CD14-positive monocyte (primary cell): ENCODE data around the gene EN2. TPM values are rescaled to one million over a fixed set of nuclear protein-coding genes. Genes with fewer than 3 reads are reported as not detected.

Source experiments
- DNase-seq, 3 donors: peaks; one replicate each; pipeline ENCODE4 v3.0.0-alpha.2; 2011 to 2022
- H2AFZ ChIP-seq: 2 replicates; pipeline ENCODE4 v1.6.0; 2012; ENCODE audit warnings: mild to moderate bottlenecking, low read depth, low read length, inconsistent platforms; ENCODE audit not compliant: insufficient read depth, poor library complexity, severe bottlenecking
- H3K27ac ChIP-seq, 2 donors: 1 replicate in 1 of 2; 2 replicates in 1 of 2; pipeline ENCODE4 v1.5.1; 2012 to 2013; ENCODE audit warnings: low read length in 2 of 2, control low read depth in 1 of 2, inconsistent platforms in 1 of 2, low read depth in 1 of 2, mild to moderate bottlenecking in 1 of 2
- H3K27me3 ChIP-seq, 2 donors: one replicate each; pipeline versions ENCODE4 v1.6.0 to v1.6.1; 2011 to 2013; ENCODE audit warnings: low read length in 2 of 2; ENCODE audit not compliant: control insufficient read depth in 2 of 2, insufficient read depth in 2 of 2
- H3K36me3 ChIP-seq, 2 donors: replicated peaks in 1 of 2; 1 replicate in 1 of 2; 2 replicates in 1 of 2; pipeline versions ENCODE4 v1.5.1 to v1.6.1; 2012 to 2013; ENCODE audit warnings: low read length in 2 of 2, control low read depth in 1 of 2, inconsistent platforms in 1 of 2, mild to moderate bottlenecking in 1 of 2; ENCODE audit not compliant: insufficient read depth in 2 of 2, control insufficient read depth in 1 of 2
- H3K4me1 ChIP-seq, 2 donors: 1 replicate in 1 of 2; 2 replicates in 1 of 2; pipeline versions ENCODE4 v1.5.1 to v1.6.1; 2012 to 2013; ENCODE audit warnings: low read length in 2 of 2, control low read depth in 1 of 2, inconsistent platforms in 1 of 2, mild to moderate bottlenecking in 1 of 2, moderate library complexity in 1 of 2; ENCODE audit not compliant: insufficient read depth in 2 of 2, control insufficient read depth in 1 of 2
- H3K4me2 ChIP-seq: replicated peaks from 2 replicates; pipeline ENCODE3; 2012; ENCODE audit warnings: low read length, moderate library complexity, mild to moderate bottlenecking; ENCODE audit not compliant: poor library complexity, severe bottlenecking; ENCODE audit errors: extremely low read depth
- H3K4me3 ChIP-seq, 3 experiments: fragments of 200-600 bp in 1 of 3; sonication (generic) in 1 of 3; replicated peaks in 1 of 3; 1 replicate in 2 of 3; 2 replicates in 1 of 3; pipeline ENCODE4 v1.5.1; 2011 to 2013; ENCODE audit warnings: low read length in 3 of 3, mild to moderate bottlenecking in 3 of 3, control low read depth in 2 of 3, low read depth in 2 of 3, inconsistent platforms in 1 of 3, moderate library complexity in 1 of 3
- H3K79me2 ChIP-seq: 2 replicates; pipeline ENCODE4 v1.6.0; 2012; ENCODE audit warnings: mild to moderate bottlenecking, control low read depth, inconsistent platforms, low read length, moderate library complexity; ENCODE audit not compliant: insufficient read depth
- H3K9ac ChIP-seq: 2 replicates; pipeline ENCODE4 v1.6.0; 2017; ENCODE audit warnings: low read length, mild to moderate bottlenecking; ENCODE audit not compliant: insufficient read depth, poor library complexity, severe bottlenecking
- H3K9me3 ChIP-seq, 2 donors: replicated peaks in 1 of 2; 1 replicate in 1 of 2; 2 replicates in 1 of 2; pipeline versions ENCODE4 v1.5.1 to v1.6.1; 2012 to 2013; ENCODE audit warnings: low read length in 2 of 2, control low read depth in 1 of 2; ENCODE audit not compliant: control insufficient read depth in 1 of 2, insufficient read depth in 1 of 2
- H4K20me1 ChIP-seq: 2 replicates; pipeline ENCODE4 v1.6.0; 2012; ENCODE audit warnings: mild to moderate bottlenecking, low read length, control low read depth, moderate library complexity; ENCODE audit not compliant: insufficient read depth
- H3K27ac Mint-ChIP-seq, 7 donors: one replicate each; pipeline ENCODE4 v1.8.0; 2020; ENCODE audit warnings: mild to moderate bottlenecking in 7 of 7, mixed read lengths in 7 of 7, moderate library complexity in 6 of 7, inconsistent platforms in 2 of 7
- H3K27me3 Mint-ChIP-seq, 3 donors: one replicate each; pipeline ENCODE4 v1.8.0; 2021 to 2022; ENCODE audit warnings: low read depth in 3 of 3, mild to moderate bottlenecking in 3 of 3, mixed read lengths in 3 of 3, moderate library complexity in 3 of 3, inconsistent platforms in 1 of 3
- H3K36me3 Mint-ChIP-seq, 2 donors: one replicate each; pipeline ENCODE4 v1.8.0; 2020; ENCODE audit warnings: mixed read lengths in 2 of 2, inconsistent platforms in 1 of 2, mild to moderate bottlenecking in 1 of 2
- H3K4me1 Mint-ChIP-seq: one replicate; pipeline ENCODE4 v1.8.0; 2020; ENCODE audit warnings: mild to moderate bottlenecking, mixed read lengths
- H3K4me3 Mint-ChIP-seq, 2 donors: one replicate each; pipeline ENCODE4 v1.8.0; 2020; ENCODE audit warnings: mild to moderate bottlenecking in 2 of 2, mixed read lengths in 2 of 2, moderate library complexity in 1 of 2
- H3K9me3 Mint-ChIP-seq, 7 donors: one replicate each; pipeline ENCODE4 v1.8.0; 2020 to 2022; ENCODE audit warnings: mixed read lengths in 7 of 7, mild to moderate bottlenecking in 6 of 7, moderate library complexity in 6 of 7, inconsistent platforms in 2 of 7
- WGBS: methylation state at CpG from one replicate; pipeline ENCODE4 v1.1.5; 2013; ENCODE audit warnings: missing lambda C conversion rate; ENCODE audit not compliant: insufficient coverage; 5-methylcytosine and 5-hydroxymethylcytosine counted together
- intact Hi-C, 2 donors: fragments of 100-400 bp; cut with micrococcal nuclease; formaldehyde crosslinking; loops; one replicate each; pipeline versions ENCODE4 v1.15.0 to v1.15.1; 2023
- polyA plus RNA-seq, 3 donors: library from polyadenylated mRNA; depleted of rRNA in 1 of 3; unstranded in 2 of 3; stranded (reverse) in 1 of 3; fragments of 300-500 nt in 2 of 3; fragments of >200 nt in 1 of 3; fragmentation: Illumina TruSeq in 2 of 3; gene quantifications; 1 replicate in 2 of 3; 2 replicates in 1 of 3; pipeline ENCODE4 v1.2.3, GENCODE V29; 2012 to 2021
- TF ChIP-seq, protein P1 (sequence below): fragments of 200-600 bp; IDR thresholded peaks from one replicate; pipeline ENCODE4 v1.8.0; 2022; ENCODE audit warnings: antibody characterized with exemption, mild to moderate bottlenecking

The EN2 gene
- polyA plus RNA-seq, 3 donors, result not detected

DNA sequence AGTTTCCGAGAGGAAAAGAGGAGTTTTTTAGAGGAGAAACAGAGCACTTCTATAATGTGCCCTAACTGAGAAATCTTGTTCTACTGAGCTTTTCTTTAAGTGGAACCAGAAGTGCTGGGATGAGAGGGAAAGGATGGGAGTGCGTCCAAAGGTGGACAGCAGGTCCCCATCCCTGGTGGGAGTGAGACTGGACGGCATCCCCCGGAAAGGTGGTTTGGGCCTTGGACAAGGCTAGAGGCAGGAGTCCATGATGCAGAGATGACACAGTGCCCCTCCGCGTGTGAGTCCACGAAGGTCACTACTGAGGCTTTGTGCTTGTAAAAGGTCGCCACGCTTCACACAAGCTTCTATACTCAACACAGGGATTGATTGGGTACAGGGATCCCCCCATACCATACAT is 6.1 kb upstream of the EN2 start:
- H3K9ac ChIP-seq, result no peak overlapping the region
- H2AFZ ChIP-seq, result no peak overlapping the region
- peaks cover 92 to 99% (median 96%) of the 10 kb centered on the region in 3 donors for H3K27me3 Mint-ChIP-seq
- H3K4me1 Mint-ChIP-seq, result peaks cover 22% of the 10 kb centered on the region
- H3K36me3 Mint-ChIP-seq, result peaks cover 0 to 9% of the 10 kb centered on the region in 2 donors
- H3K27ac Mint-ChIP-seq, result no peak overlapping the region
- DNase-seq, result no peak
- H3K9me3 ChIP-seq, result peaks cover 8 to 70% of the 10 kb centered on the region in 2 donors
- peaks cover 0 to 45% (median 21%) of the 10 kb centered on the region in 7 donors for H3K9me3 Mint-ChIP-seq
- peak overlapping the region in 1 of 2 donors; percentile 80 for H3K4me3 Mint-ChIP-seq
- no peak overlapping the region for H3K4me3 ChIP-seq
- H3K27ac ChIP-seq, result no peak overlapping the region
- 4% methylated on average over 4 of the region's 9 CpGs for WGBS
- H3K4me2 ChIP-seq, result no peak overlapping the region
- TF ChIP-seq, protein P1, sequence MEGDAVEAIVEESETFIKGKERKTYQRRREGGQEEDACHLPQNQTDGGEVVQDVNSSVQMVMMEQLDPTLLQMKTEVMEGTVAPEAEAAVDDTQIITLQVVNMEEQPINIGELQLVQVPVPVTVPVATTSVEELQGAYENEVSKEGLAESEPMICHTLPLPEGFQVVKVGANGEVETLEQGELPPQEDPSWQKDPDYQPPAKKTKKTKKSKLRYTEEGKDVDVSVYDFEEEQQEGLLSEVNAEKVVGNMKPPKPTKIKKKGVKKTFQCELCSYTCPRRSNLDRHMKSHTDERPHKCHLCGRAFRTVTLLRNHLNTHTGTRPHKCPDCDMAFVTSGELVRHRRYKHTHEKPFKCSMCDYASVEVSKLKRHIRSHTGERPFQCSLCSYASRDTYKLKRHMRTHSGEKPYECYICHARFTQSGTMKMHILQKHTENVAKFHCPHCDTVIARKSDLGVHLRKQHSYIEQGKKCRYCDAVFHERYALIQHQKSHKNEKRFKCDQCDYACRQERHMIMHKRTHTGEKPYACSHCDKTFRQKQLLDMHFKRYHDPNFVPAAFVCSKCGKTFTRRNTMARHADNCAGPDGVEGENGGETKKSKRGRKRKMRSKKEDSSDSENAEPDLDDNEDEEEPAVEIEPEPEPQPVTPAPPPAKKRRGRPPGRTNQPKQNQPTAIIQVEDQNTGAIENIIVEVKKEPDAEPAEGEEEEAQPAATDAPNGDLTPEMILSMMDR, result no peak
- H3K36me3 ChIP-seq, result no peaks in the 10 kb centered on the region
- H3K79me2 ChIP-seq, result no peaks in the 10 kb centered on the region
- H4K20me1 ChIP-seq, result no peaks in the 10 kb centered on the region
- peaks cover 6 to 12% of the 10 kb centered on the region in 2 donors for H3K4me1 ChIP-seq
- H3K27me3 ChIP-seq, result peaks cover 91 to 99% of the 10 kb centered on the region in 2 donors
- intact Hi-C loops, result no loop called here

DNA sequence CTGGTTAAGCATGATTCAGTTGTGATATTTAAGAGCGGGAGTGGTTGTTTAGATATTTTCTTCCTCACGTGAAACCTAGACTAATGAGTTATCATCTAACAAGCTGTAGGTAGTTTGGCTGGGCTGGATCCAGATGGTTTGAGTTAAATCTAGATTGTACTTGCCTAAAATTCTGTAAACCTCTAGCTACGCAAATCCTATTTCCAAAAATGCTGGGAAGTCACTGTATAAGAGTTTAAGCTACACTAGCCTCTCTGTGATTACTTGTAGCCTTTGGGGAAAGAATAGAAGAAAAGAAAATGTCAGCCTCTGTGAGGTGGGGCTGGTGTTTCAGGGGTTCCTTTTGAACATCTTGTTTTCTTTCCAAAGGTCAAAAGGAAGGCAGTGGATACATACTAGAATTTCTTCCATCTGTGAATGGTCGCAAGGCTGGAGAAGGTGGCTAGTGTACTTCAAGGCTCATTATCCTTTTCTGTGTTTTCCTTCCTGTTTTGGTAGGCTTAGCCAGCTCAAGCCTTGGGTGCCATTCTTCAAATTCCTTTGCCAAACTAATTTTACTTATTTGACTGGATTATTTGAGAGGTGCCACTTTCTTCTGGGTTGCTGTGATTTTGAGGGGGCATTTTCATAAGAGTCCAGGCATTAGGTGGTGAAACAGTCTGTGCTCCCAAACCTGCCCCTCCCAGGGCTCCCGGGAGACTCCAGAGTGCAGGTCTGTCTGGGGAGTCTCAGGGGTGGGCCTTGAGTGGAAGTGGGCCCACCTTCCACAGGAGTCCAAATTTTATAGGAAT is 5.2 kb upstream of the EN2 start:
- peaks cover 8 to 67% of the 10 kb centered on the region in 2 donors for H3K9me3 ChIP-seq
- intact Hi-C loops, result no loop called here
- no peak overlapping the region for H2AFZ ChIP-seq
- no peak overlapping the region for H3K9ac ChIP-seq
- WGBS, result no CpG with 5 or more reads among the region's 5 CpGs
- no peak overlapping the region for H3K4me3 ChIP-seq
- no peak for DNase-seq
- H3K36me3 ChIP-seq, result no peaks in the 10 kb centered on the region
- Mint-ChIP-seq H3K27ac (no peak overlapping the region), H3K4me3 (peak overlapping the region in 1 of 2 donors; percentile 81), H3K9me3 (peaks cover 0 to 50% (median 23%) of the 10 kb centered on the region in 7 donors), H3K27me3 (peaks cover 88 to 96% (median 94%) of the 10 kb centered on the region in 3 donors), H3K36me3 (peaks cover 0 to 9% of the 10 kb centered on the region in 2 donors), H3K4me1 (peaks cover 25% of the 10 kb centered on the region)
- no peak overlapping the region for H3K4me2 ChIP-seq
- H3K4me1 ChIP-seq, result peaks cover 11 to 18% of the 10 kb centered on the region in 2 donors
- H3K79me2 ChIP-seq, result no peaks in the 10 kb centered on the region
- TF ChIP-seq, protein P1, result no peak
- H3K27me3 ChIP-seq, result peaks cover 89 to 94% of the 10 kb centered on the region in 2 donors
- no peak overlapping the region for H3K27ac ChIP-seq
- H4K20me1 ChIP-seq, result no peaks in the 10 kb centered on the region
